Measurements from ENCODE around the gene TRIM38.

GRCh38 chr6:25913741-25914140 lies 48.9 kb upstream of the TRIM38 start:
- TF ChIP-seq POLR2AphosphoS5 (IDR thresholded peaks at IDR 0.05; ENCODE audit: borderline replicate concordance, low read depth, low read length) (no peak), EZH2 (IDR thresholded peaks at IDR 0.05) (no peak), FOXP2 (optimal IDR thresholded peaks at IDR 0.05; ENCODE audit: control extremely low read depth, extremely low read length, insufficient read depth) (no peak)

All from SK-N-MC (cell line).